Endothelial cell of umbilical vein (primary cell): ENCODE measurements around the gene PRDM16. TPM values are rescaled to one million over a fixed set of nuclear protein-coding genes. Genes with fewer than 3 reads are reported as not detected.

Experiments used
- BruUV-seq: library from RNA; stranded (reverse); fragments of 400-500 nt; replicated peaks from 2 replicates; lab custom pipeline; 2021; lab: Mats Ljungman, UMichigan
- CTCF ChIA-PET: fragments of 300-600, 350-600 bp; sonication (Branson Sonifier 250); formaldehyde crosslinking; loops from one replicate; lab custom pipeline; 2021; ENCODE audit warnings: antibody characterized with exemption, inconsistent platforms; lab: Charles Lee
- POLR2A ChIA-PET: fragments of 300-600, 350-600 bp; sonication (Branson Sonifier 250); formaldehyde crosslinking; loops from one replicate; lab custom pipeline; 2021; ENCODE audit warnings: antibody characterized with exemption, inconsistent platforms; lab: Charles Lee
- DNase-seq: peaks from one replicate; pipeline ENCODE4 v3.0.0-alpha.2; 2011; ENCODE audit warnings: low read depth, low spot score
- FAIRE-seq: peaks from 2 replicates; lab custom pipeline; 2011; peaks lifted over from hg19 to GRCh38; lab: Jason Lieb, UNC
- H2AFZ ChIP-seq: 2 replicates; pipeline ENCODE4 v1.6.0; 2012; ENCODE audit warnings: low read depth, low read length, control low read depth, inconsistent platforms
- H3K27ac ChIP-seq: 2 replicates; pipeline ENCODE4 v1.5.1; 2011; ENCODE audit warnings: low read depth, mild to moderate bottlenecking, control low read depth, low read length, moderate library complexity; ENCODE audit not compliant: insufficient read depth
- H3K27me3 ChIP-seq, 2 experiments: 2 replicates each; pipeline versions ENCODE4 v1.6.0 to v1.6.1; 2011; ENCODE audit warnings: low read length in 2 of 2, mixed read lengths in 1 of 2; ENCODE audit not compliant: control insufficient read depth in 2 of 2, insufficient read depth in 2 of 2
- H3K36me3 ChIP-seq, 2 experiments: 2 replicates in 1 of 2; 3 replicates in 1 of 2; pipeline ENCODE4 v1.5.1; 2011; ENCODE audit warnings: low read length in 2 of 2, mild to moderate bottlenecking in 1 of 2, moderate library complexity in 1 of 2; ENCODE audit not compliant: control insufficient read depth in 2 of 2, insufficient read depth in 2 of 2; ENCODE audit errors: extremely low read depth in 1 of 2
- H3K4me1 ChIP-seq: 3 replicates; pipeline ENCODE4 v1.5.1; 2011; ENCODE audit warnings: mild to moderate bottlenecking, low read length; ENCODE audit not compliant: control insufficient read depth, insufficient read depth; ENCODE audit errors: extremely low read depth
- H3K4me2 ChIP-seq: 2 replicates; pipeline ENCODE4 v1.6.1; 2011; ENCODE audit warnings: low read length, control low read depth, mixed read lengths; ENCODE audit not compliant: insufficient read depth
- H3K4me3 ChIP-seq, 3 experiments: fragments of 200-600 bp in 1 of 3; sonication (generic), shearing (Covaris generic) in 1 of 3; replicated peaks in 1 of 3; 2 replicates each; pipeline ENCODE4 v1.5.1; 2011 to 2016; ENCODE audit warnings: control low read depth in 3 of 3, low read length in 3 of 3, mild to moderate bottlenecking in 2 of 3, inconsistent platforms in 1 of 3, low read depth in 1 of 3, moderate library complexity in 1 of 3; ENCODE audit not compliant: insufficient read depth in 1 of 3
- H3K79me2 ChIP-seq: 2 replicates; pipeline ENCODE4 v1.6.0; 2012; ENCODE audit warnings: low read length, inconsistent platforms; ENCODE audit not compliant: control insufficient read depth, insufficient read depth
- H3K9ac ChIP-seq: replicated peaks from 2 replicates; pipeline ENCODE3; 2011; ENCODE audit warnings: low read length, control low read depth; ENCODE audit not compliant: insufficient read depth; ENCODE audit errors: extremely low read depth
- H3K9me1 ChIP-seq: replicated peaks from 3 replicates; pipeline ENCODE4 v1.6.0; 2011; ENCODE audit warnings: mild to moderate bottlenecking, low read length; ENCODE audit not compliant: control insufficient read depth, insufficient read depth; ENCODE audit errors: extremely low read depth
- H3K9me3 ChIP-seq: replicated peaks from 2 replicates; pipeline ENCODE4 v1.5.1; 2012; ENCODE audit warnings: low read length, inconsistent platforms; ENCODE audit not compliant: control insufficient read depth, insufficient read depth
- H4K20me1 ChIP-seq: replicated peaks from 2 replicates; pipeline ENCODE3; 2011; ENCODE audit warnings: mild to moderate bottlenecking, low read length; ENCODE audit not compliant: control insufficient read depth, insufficient read depth; ENCODE audit errors: extremely low read depth
- CTCF ChIP-seq, 2 donors: IDR thresholded peaks; 1 replicate in 1 of 2; 2 replicates in 1 of 2; pipeline ENCODE4 v1.5.1; 2011; ENCODE audit warnings: low read length in 2 of 2, mild to moderate bottlenecking in 2 of 2, moderate library complexity in 2 of 2, control low read depth in 1 of 2, inconsistent platforms in 1 of 2, low read depth in 1 of 2; ENCODE audit not compliant: insufficient read depth in 1 of 2; ENCODE audit errors: extremely low read depth in 1 of 2
- EZH2 ChIP-seq: IDR thresholded peaks from 2 replicates; pipeline ENCODE4 v1.6.1; 2012; ENCODE audit warnings: borderline replicate concordance, low read depth, mild to moderate bottlenecking, moderate library complexity, low read length, inconsistent platforms; ENCODE audit not compliant: severe bottlenecking
- FOS ChIP-seq: IDR thresholded peaks from 2 replicates; pipeline ENCODE4 v1.6.1; 2011; ENCODE audit warnings: mild to moderate bottlenecking, low read length, moderate library complexity, borderline replicate concordance; ENCODE audit not compliant: insufficient read depth
- GATA2 ChIP-seq: IDR thresholded peaks from 2 replicates; pipeline ENCODE4 v1.7.0; 2011; ENCODE audit warnings: low read depth, mild to moderate bottlenecking, moderate library complexity, mixed read lengths, low read length; ENCODE audit not compliant: insufficient read length, insufficient read depth
- JUN ChIP-seq: IDR thresholded peaks from 2 replicates; pipeline ENCODE4 v1.6.1; 2011; ENCODE audit warnings: borderline replicate concordance, low read depth; ENCODE audit not compliant: insufficient read length, insufficient read depth
- MYC ChIP-seq: IDR thresholded peaks from one replicate; pipeline ENCODE4 v1.6.1; 2011; ENCODE audit warnings: mild to moderate bottlenecking, low read depth, low read length
- POLR2A ChIP-seq: IDR thresholded peaks from 2 replicates; pipeline ENCODE4 v1.6.1; 2012; ENCODE audit warnings: low read depth, mild to moderate bottlenecking, control low read depth, low read length
- POLR2AphosphoS5 ChIP-seq: IDR thresholded peaks from 2 replicates; pipeline ENCODE4 v1.6.1; 2012; ENCODE audit warnings: low read depth, mild to moderate bottlenecking, control low read depth, low read length, moderate library complexity; ENCODE audit not compliant: insufficient read depth
- dilution Hi-C: fragments of 300-500 bp; cut with MboI; formaldehyde crosslinking; loops from one replicate; pipeline ENCODE4 v1.15.0; 2019; ENCODE audit warnings: low sequenced_read_pairs; ENCODE audit not compliant: extremely low pct_ligation_motif_present
- intact Hi-C: fragments of 100-400 bp; cut with micrococcal nuclease; formaldehyde crosslinking; loops from one replicate; pipeline ENCODE4 v1.10.0; 2022
- polyA plus RNA-seq, 4 experiments: library from polyadenylated mRNA; depleted of rRNA in 3 of 4; stranded (reverse) in 3 of 4; unstranded in 1 of 4; fragments of >200 nt; gene quantifications; 2 replicates each; pipeline versions ENCODE4 v1.2.1 to v1.2.3, GENCODE V29; 2011 to 2012; ENCODE audit warnings: missing spikeins in 1 of 4
- total RNA-seq: library from RNA; stranded (reverse); gene quantifications from 2 replicates; pipeline ENCODE4 v1.2.3, GENCODE V29; 2021
- TF ChIP-seq, protein P1 (sequence below): IDR thresholded peaks from 2 replicates; pipeline ENCODE4 v1.6.1; 2011; ENCODE audit not compliant: insufficient read depth, insufficient read length

The PRDM16 gene
- total and polyA plus RNA-seq, 2 donors (not counting 3 experiments of a cell fraction or from before 2014, with no cell fraction given) = not detected

GRCh38 chr1:3350506-3351261, 281.7 kb downstream of the PRDM16 start:
- H3K36me3 ChIP-seq = no peaks in the 10 kb centered on the region
- intact Hi-C loops (no loop called here), dilution Hi-C loops (no loop called here)
- H3K4me1 ChIP-seq = no peaks in the 10 kb centered on the region
- no peaks in the 10 kb centered on the region for H3K9me3 ChIP-seq
- ChIA-PET CTCF (no interaction called here), POLR2A (interaction anchor here (0.6 kb wide), 1 partner anchor 1151 kb away, joined by 9 read pairs; no protein-coding TSS in a partner anchor)
- no peaks in the 10 kb centered on the region for H4K20me1 ChIP-seq
- TF ChIP-seq FOS = no peak
- no peak for TF ChIP-seq JUN
- TF ChIP-seq MYC = no peak
- TF ChIP-seq CTCF (IDR thresholded peaks at IDR 0.05; ENCODE audit: extremely low read depth in 1 of 2, insufficient read depth in 1 of 2, low read depth in 1 of 2, low read length in 2 of 2) = no peak
- no peak for TF ChIP-seq POLR2A
- TF ChIP-seq, protein P1, sequence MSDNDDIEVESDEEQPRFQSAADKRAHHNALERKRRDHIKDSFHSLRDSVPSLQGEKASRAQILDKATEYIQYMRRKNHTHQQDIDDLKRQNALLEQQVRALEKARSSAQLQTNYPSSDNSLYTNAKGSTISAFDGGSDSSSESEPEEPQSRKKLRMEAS = no peak
- no peak for TF ChIP-seq POLR2AphosphoS5
- TF ChIP-seq EZH2 = no peak
- no peak for TF ChIP-seq GATA2
- no peak for FAIRE-seq
- no peak overlapping the region for H3K4me2 ChIP-seq
- no peak for DNase-seq
- H3K79me2 ChIP-seq = no peaks in the 10 kb centered on the region
- BruUV-seq = no TSS peak
- no peak overlapping the region for H3K4me3 ChIP-seq
- H2AFZ ChIP-seq = no peak overlapping the region
- no peaks in the 10 kb centered on the region for H3K27me3 ChIP-seq
- H3K9ac ChIP-seq = no peak overlapping the region
- H3K9me1 ChIP-seq = no peaks in the 10 kb centered on the region
- no peak overlapping the region for H3K27ac ChIP-seq
